Lower leg skin (tissue), 4 donors: ENCODE measurements around the gene HES3. TPM values are rescaled to one million over a fixed set of nuclear protein-coding genes. Genes with fewer than 3 reads are reported as not detected.

Experiments used
- DNase-seq, 2 donors: peaks; one replicate each; pipeline ENCODE4 v3.0.0-alpha.2; 2019; ENCODE audit warnings: low spot score in 2 of 2
- H3K4me3 ChIP-seq: fragments of 200-600 bp; sonication (generic); 2 replicates; pipeline ENCODE4 v1.5.1; 2017; ENCODE audit warnings: mild to moderate bottlenecking, low read depth; ENCODE audit not compliant: poor library complexity, severe bottlenecking
- POLR2A ChIP-seq, 2 donors: fragments of 450-650 bp; IDR thresholded peaks; one replicate each; pipeline ENCODE4 v1.6.1; 2016 to 2017; ENCODE audit warnings: antibody characterized with exemption in 2 of 2, mild to moderate bottlenecking in 1 of 2, moderate library complexity in 1 of 2
- WGBS, 2 donors: methylation state at CpG; one replicate each; pipeline ENCODE4 v1.1.5; 2018; 5-methylcytosine and 5-hydroxymethylcytosine counted together
- intact Hi-C: fragments of 100-400 bp; cut with DNase I; formaldehyde crosslinking; loops from one replicate; pipeline ENCODE4 v1.15.0; 2023; ENCODE audit warnings: low total_unique reads
- total RNA-seq, 4 donors: library from RNA; depleted of rRNA; stranded (reverse); fragments of >200 nt; gene quantifications; one replicate each; pipeline ENCODE4 v1.1.0, GENCODE V29; 2016
- TF ChIP-seq, protein P1 (sequence below), 3 donors: fragments of 450-650 bp; IDR thresholded peaks; one replicate each; pipeline ENCODE4 v1.5.1; 2016; ENCODE audit warnings: antibody characterized with exemption in 3 of 3, mild to moderate bottlenecking in 3 of 3, moderate library complexity in 2 of 3

HES3 gene
- total RNA-seq, 4 donors from 2014 or later: not detected

DNA sequence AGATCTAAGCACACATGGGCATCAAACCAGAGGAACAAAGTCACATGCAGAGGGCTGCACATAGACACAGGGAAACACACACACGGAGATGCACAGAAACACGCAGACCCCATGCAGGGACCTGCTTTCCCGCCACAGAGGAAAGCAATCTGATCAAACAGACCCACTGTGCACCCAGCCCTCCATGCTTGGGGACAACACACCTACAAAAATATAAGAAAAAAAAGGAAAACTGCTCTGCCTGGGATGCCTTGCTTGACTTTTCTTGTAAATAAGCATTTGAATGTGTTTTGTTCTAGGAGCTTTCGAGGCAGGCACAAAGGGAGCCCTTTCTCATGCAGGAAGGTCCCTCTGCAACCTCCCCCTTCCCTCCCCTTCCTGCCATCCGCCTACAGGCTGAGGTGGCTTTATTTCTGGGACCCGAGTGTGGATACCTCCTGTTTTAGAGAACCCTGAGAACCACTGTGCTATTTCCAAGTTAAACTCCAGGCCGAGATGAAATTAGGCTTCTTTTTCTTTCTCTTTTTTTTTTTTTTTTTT is 4.7 kb upstream of the HES3 start:
- 55 to 63% methylated on average over 7 of the region's 7 CpGs for WGBS, 2 donors
- DNase-seq: no peak
- intact Hi-C loops: no loop called here
- TF ChIP-seq, protein P1, sequence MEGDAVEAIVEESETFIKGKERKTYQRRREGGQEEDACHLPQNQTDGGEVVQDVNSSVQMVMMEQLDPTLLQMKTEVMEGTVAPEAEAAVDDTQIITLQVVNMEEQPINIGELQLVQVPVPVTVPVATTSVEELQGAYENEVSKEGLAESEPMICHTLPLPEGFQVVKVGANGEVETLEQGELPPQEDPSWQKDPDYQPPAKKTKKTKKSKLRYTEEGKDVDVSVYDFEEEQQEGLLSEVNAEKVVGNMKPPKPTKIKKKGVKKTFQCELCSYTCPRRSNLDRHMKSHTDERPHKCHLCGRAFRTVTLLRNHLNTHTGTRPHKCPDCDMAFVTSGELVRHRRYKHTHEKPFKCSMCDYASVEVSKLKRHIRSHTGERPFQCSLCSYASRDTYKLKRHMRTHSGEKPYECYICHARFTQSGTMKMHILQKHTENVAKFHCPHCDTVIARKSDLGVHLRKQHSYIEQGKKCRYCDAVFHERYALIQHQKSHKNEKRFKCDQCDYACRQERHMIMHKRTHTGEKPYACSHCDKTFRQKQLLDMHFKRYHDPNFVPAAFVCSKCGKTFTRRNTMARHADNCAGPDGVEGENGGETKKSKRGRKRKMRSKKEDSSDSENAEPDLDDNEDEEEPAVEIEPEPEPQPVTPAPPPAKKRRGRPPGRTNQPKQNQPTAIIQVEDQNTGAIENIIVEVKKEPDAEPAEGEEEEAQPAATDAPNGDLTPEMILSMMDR (IDR thresholded peaks at IDR 0.05): no peak
- TF ChIP-seq POLR2A (IDR thresholded peaks at IDR 0.05): no peak
- H3K4me3 ChIP-seq: no peak overlapping the region

DNA sequence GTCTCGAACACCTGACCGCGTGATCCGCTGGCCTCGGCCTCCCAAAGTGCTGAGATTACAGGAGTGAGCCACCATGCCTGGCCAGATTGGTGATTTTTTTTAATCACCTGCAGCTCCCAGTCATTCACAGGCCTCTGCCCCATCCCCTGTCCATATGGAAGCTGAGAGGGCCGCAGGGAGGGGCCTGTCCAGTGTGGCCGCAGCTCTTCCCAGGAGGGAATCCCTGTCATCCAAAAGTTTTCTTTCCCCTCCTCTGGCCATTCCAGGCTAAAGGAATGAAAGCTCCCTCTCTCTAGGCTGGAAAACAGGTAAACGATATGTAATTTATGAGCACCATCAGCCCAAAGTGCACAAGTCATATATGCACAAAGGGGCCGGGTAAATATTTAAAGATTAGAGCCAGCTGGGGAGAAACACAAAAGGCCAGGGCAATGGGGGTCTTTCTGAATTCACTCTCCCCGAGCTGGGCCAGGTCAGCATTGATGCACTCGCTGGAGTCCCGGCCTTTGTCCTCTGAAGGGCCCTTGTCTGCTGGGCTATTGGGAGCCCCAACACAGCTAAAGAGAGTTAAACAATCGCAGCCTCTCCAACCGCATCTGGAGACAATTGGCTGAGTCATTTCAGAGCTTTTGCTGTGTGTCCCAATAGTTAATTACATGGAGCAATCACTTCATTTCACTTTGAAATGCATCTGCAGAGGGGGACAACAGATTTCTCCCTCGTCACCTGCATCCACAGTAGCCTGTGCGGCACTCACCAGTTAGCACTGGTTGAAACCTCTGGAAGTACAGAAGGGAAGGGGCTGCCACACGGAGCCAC is 3.8 kb upstream of the HES3 start:
- no peak for TF ChIP-seq POLR2A (IDR thresholded peaks at IDR 0.05)
- TF ChIP-seq, protein P1 (IDR thresholded peaks at IDR 0.05): no peak
- H3K4me3 ChIP-seq: no peak overlapping the region
- no peak for DNase-seq
- 63 to 66% methylated on average over 17 of the region's 17 CpGs for WGBS, 2 donors
- intact Hi-C loops: loop anchor here (5.0 to 10.0 kb wide), 2 partner anchors 128 to 185 kb away; no protein-coding TSS in a partner anchor

DNA sequence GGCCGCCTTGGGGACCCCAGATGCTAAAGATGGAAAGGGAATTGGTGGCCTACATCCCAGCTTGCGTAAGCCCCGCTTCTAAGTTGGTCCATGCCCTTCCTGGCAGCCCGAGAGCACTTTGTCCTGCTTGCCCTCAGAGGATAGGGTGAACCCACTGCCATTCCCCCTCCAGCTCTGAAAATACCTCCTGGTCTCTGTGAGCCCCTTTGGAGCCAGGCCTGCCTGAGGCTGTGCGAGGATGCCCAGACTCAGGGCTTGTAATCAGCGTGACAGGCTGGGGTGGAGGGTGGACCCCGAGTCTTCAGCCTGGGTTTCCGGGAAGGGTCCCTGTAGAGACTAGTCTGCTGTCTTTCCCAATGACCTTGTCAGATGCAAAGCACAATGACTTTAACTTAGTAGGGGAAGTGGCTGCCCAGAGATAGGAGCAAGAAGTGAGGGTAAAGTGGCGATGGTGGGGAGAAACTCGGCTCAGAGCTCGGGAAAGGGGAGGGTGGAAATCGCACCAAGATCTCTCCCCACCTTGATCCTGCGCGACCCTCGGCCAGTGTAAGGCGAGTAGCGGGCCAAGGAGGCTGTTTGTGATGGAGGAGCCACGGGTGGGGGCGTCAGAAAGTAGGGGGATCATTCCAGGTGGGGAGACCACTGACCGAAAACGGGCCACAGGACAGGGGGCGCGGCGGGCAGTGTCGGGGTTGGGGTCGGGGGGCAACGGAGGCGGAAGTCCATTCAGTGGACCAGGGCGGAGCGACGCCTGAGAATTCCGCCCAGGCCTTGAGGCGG is 2.7 kb upstream of the HES3 start:
- WGBS, 2 donors: 36 to 43% methylated on average over 29 to 32 of the region's 33 CpGs
- intact Hi-C loops: loop anchor here (5.0 to 10.0 kb wide), 2 partner anchors 129 to 186 kb away; no protein-coding TSS in a partner anchor
- H3K4me3 ChIP-seq: no peak overlapping the region
- no peak for TF ChIP-seq POLR2A (IDR thresholded peaks at IDR 0.05)
- TF ChIP-seq, protein P1 (IDR thresholded peaks at IDR 0.05): no peak
- no peak for DNase-seq

GRCh38 chr1:6241887-6242740 is 1.9 kb upstream of the HES3 start:
- intact Hi-C loops: loop anchor here (5.0 to 10.0 kb wide), 2 partner anchors 130 to 187 kb away; no protein-coding TSS in a partner anchor
- WGBS, 2 donors: 1 to 4% methylated on average over 31 to 35 of the region's 99 CpGs
- DNase-seq: no peak
- TF ChIP-seq, protein P1 (IDR thresholded peaks at IDR 0.05): no peak
- TF ChIP-seq POLR2A (IDR thresholded peaks at IDR 0.05): no peak
- no peak overlapping the region for H3K4me3 ChIP-seq
